ENCODE data around the gene SMARCAL1.

DNA sequence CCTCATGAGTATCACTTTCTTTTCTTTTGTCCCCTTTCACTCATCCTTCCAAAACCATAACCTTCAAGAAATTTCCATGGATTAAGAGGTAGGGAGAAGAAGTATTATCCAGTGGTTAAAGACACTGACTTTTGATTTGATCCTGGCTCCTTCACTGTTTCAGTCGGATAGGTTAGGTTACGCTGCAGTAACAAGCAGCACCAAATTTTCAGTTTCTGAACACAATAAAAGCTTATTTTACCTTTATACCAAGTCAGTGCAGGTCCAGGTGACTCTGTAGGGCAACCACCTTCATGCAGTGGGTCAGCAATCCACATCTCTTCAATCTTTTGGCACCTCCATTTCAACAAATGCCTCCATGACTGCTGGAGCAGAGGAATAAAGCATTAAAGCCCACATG lies 25.0 kb upstream of the SMARCAL1 start:
- no peak for TF ChIP-seq YY1 (IDR thresholded peaks at IDR 0.05; ENCODE audit: insufficient read depth, insufficient read length)
- no peak for TF ChIP-seq ZNF274 (IDR thresholded peaks at IDR 0.05; ENCODE audit: low read depth, low read length)

All from NT2/D1 (cell line).